Mucosa of rectum (tissue), 2 donors: Measurements from ENCODE around the gene SLAMF6.
"Not testable (repeated sequence)": the region's sequence is repeated elsewhere in the genome, so short reads cannot be mapped to it uniquely, and the experiment has no call there.

ENCODE experiments used
- H3K27ac ChIP-seq, 2 donors: one replicate each; pipeline ENCODE4 v1.7.0; 2013; ENCODE audit warnings: inconsistent platforms in 2 of 2, low read depth in 2 of 2, low read length in 2 of 2
- H3K27me3 ChIP-seq, 2 donors: one replicate each; pipeline ENCODE4 v1.7.0; 2013; ENCODE audit warnings: low read length in 2 of 2; ENCODE audit not compliant: control insufficient read depth in 2 of 2, insufficient read depth in 2 of 2
- H3K36me3 ChIP-seq, 2 donors: one replicate each; pipeline ENCODE4 v1.7.0; 2013; ENCODE audit warnings: low read length in 2 of 2; ENCODE audit not compliant: control insufficient read depth in 2 of 2, insufficient read depth in 2 of 2
- H3K4me1 ChIP-seq, 2 donors: one replicate each; pipeline ENCODE4 v1.7.0; 2013; ENCODE audit warnings: low read length in 2 of 2, mild to moderate bottlenecking in 1 of 2; ENCODE audit not compliant: control insufficient read depth in 2 of 2, insufficient read depth in 2 of 2
- H3K4me3 ChIP-seq, 2 donors: one replicate each; pipeline ENCODE4 v1.7.0; 2013; ENCODE audit warnings: low read length in 2 of 2
- H3K9ac ChIP-seq, 2 donors: one replicate each; pipeline ENCODE4 v1.7.0; 2013; ENCODE audit warnings: low read length in 2 of 2, low read depth in 1 of 2, mild to moderate bottlenecking in 1 of 2
- H3K9me3 ChIP-seq, 2 donors: one replicate each; pipeline ENCODE4 v1.7.0; 2013; ENCODE audit warnings: low read length in 2 of 2; ENCODE audit not compliant: control insufficient read depth in 2 of 2
- donor health status: healthy.
- donor health status: Normal muscosa, but diverticular disease.

SLAMF6 gene

GRCh38 chr1:160559437-160559836 is 36.4 kb upstream of the SLAMF6 start:
- H3K9me3 ChIP-seq, H3K4me1 ChIP-seq, H3K27me3 ChIP-seq, H3K36me3 ChIP-seq, H3K9ac ChIP-seq, H3K4me3 ChIP-seq: not testable (repeated sequence)
- peak overlapping the region in 1 of 2 donors; percentile 32 for H3K27ac ChIP-seq

GRCh38 chr1:160558660-160559380 is 35.8 kb upstream of the SLAMF6 start:
- Histone ChIP-seq H3K27ac (peak overlapping the region in 1 of 2 donors; percentile 5), H3K4me1 (no peaks in the 10 kb centered on the region), H3K9me3 (no peaks in the 10 kb centered on the region), H3K36me3 (no peaks in the 10 kb centered on the region), H3K27me3 (peaks cover 0 to 2% of the 10 kb centered on the region in 2 donors), H3K9ac (no peak overlapping the region), H3K4me3 (no peak overlapping the region)

- no peak overlapping the region for H3K27ac ChIP-seq
- no peak overlapping the region for H3K9ac ChIP-seq
- peaks cover 0 to 2% of the 10 kb centered on the region in 2 donors for H3K27me3 ChIP-seq
- H3K4me1 ChIP-seq: no peaks in the 10 kb centered on the region
- H3K36me3 ChIP-seq: peaks cover 0 to 6% of the 10 kb centered on the region in 2 donors
- no peak overlapping the region for H3K4me3 ChIP-seq
- no peaks in the 10 kb centered on the region for H3K9me3 ChIP-seq
These were observed 30.7 kb upstream of the SLAMF6 start for GRCh38 chr1:160553778-160554177.

- Histone ChIP-seq H3K4me3 (no peak overlapping the region), H3K9me3 (no peaks in the 10 kb centered on the region), H3K9ac (no peak overlapping the region), H3K36me3 (peaks cover 0 to 6% of the 10 kb centered on the region in 2 donors), H3K27me3 (peaks cover 0 to 2% of the 10 kb centered on the region in 2 donors), H3K27ac (no peak overlapping the region), H3K4me1 (no peaks in the 10 kb centered on the region)
These were observed 29.4 kb upstream of the SLAMF6 start for GRCh38 chr1:160552425-160552824.

DNA sequence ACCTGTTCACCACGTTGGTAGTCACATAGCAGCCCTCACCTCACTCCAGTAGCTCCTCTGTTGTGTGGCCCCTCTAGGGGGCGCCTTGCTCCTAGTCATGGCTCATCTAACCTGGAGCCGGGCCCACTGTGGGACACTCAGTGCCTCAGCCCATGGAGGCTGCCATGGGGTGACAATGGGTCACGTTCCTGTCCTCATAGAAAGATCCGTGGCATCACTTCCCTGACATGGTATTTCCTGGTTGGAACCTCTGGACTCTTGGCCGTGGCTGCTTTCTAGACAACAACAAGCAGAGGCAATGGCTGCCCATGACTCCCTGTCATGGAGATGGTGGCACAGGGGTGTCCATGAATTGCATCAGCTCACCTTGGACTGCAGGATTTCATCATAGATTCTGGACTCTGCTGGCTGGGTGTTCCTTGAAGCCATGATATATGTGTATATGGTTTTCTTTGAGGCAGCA is 27.5 kb upstream of the SLAMF6 start:
- Histone ChIP-seq H3K9ac (no peak overlapping the region), H3K27ac (no peak overlapping the region), H3K4me3 (no peak overlapping the region), H3K9me3 (no peaks in the 10 kb centered on the region), H3K4me1 (no peaks in the 10 kb centered on the region), H3K27me3 (no peaks in the 10 kb centered on the region), H3K36me3 (peaks cover 0 to 6% of the 10 kb centered on the region in 2 donors)

GRCh38 chr1:160549665-160550006 is 26.6 kb upstream of the SLAMF6 start:
- Histone ChIP-seq H3K9ac (no peak overlapping the region), H3K27me3 (no peaks in the 10 kb centered on the region), H3K9me3 (no peaks in the 10 kb centered on the region), H3K36me3 (peaks cover 0 to 6% of the 10 kb centered on the region in 2 donors), H3K4me1 (no peaks in the 10 kb centered on the region), H3K27ac (no peak overlapping the region), H3K4me3 (no peak overlapping the region)

DNA sequence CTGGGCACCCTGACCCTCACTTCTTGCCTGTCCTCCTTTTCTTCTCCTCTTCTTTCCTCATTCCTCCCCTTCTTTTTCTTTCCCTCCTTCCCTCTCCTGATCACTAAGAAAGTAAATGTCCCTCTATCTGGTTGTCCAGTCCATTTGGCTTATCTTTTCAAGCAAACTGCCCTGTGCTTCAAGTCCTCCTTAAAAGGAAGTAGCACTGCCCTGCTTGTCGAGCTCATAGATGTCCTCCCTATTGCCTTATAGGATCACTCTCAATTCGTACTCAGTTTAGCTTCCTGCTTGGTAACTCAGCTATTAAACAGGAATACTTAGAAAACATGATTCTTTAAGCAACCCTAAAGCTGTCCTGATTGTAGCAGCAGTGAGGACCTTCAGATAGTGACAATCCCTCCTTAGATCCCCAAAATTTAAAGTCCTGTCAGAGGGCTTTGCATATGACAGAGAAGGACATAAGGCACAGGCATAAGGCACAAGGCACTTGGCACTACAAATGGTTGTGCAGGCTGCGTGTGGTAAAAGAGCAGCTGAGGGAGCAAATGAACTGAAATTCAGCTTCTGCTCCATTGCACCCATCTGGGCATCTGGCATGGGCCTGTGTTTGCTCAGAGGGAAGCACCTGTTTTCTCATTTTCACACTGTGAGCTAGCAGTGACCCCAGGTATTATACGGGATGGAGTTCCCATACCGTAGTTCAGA is 26.1 kb upstream of the SLAMF6 start:
- Histone ChIP-seq H3K27ac (peak overlapping the region in 1 of 2 donors; percentile 35), H3K27me3 (no peaks in the 10 kb centered on the region), H3K9me3 (no peaks in the 10 kb centered on the region), H3K4me1 (no peaks in the 10 kb centered on the region), H3K4me3 (no peak overlapping the region), H3K9ac (no peak overlapping the region), H3K36me3 (peaks cover 0 to 6% of the 10 kb centered on the region in 2 donors)

GRCh38 chr1:160548183-160548582 is 25.1 kb upstream of the SLAMF6 start:
- Histone ChIP-seq H3K4me1 (no peaks in the 10 kb centered on the region), H3K4me3 (no peak overlapping the region), H3K27ac (no peak overlapping the region), H3K9ac (no peak overlapping the region), H3K9me3 (no peaks in the 10 kb centered on the region), H3K27me3 (no peaks in the 10 kb centered on the region), H3K36me3 (peaks cover 0 to 2% of the 10 kb centered on the region in 2 donors)

GRCh38 chr1:160547422-160547821 is 24.4 kb upstream of the SLAMF6 start:
- no peaks in the 10 kb centered on the region for H3K9me3 ChIP-seq
- no peak overlapping the region for H3K4me3 ChIP-seq
- H3K27me3 ChIP-seq: no peaks in the 10 kb centered on the region
- H3K36me3 ChIP-seq: no peaks in the 10 kb centered on the region
- no peak overlapping the region for H3K9ac ChIP-seq
- H3K4me1 ChIP-seq: no peaks in the 10 kb centered on the region
- no peak overlapping the region for H3K27ac ChIP-seq

DNA sequence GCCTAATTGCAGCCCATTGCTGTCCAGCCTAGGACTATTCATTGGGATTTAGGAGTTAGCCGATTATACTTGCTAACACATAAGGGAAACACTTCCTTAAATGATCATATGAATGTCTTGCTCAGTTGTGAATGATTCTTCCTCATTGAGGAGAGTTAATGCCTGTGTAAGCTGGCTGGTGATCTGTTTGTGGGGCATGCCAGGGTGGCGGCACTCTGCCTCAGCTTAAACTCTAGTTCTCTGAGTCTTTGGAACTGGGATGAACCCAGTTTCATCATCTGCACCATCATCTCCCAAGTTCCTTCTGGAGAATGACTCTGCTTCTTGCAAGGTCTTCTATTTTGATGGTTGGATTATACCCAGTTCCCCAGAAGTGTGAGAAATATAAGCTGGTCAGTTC is 23.9 kb upstream of the SLAMF6 start:
- Histone ChIP-seq H3K4me1 (peaks cover 3% of the 10 kb centered on the region in 2 donors), H3K27me3 (no peaks in the 10 kb centered on the region), H3K36me3 (no peaks in the 10 kb centered on the region), H3K27ac (no peak overlapping the region), H3K4me3 (no peak overlapping the region), H3K9ac (no peak overlapping the region), H3K9me3 (no peaks in the 10 kb centered on the region)
